HG03442 (cell line): ENCODE data around the gene CAMTA2.

Experiments
- ATAC-seq: cut with Tn5 transposase; IDR thresholded peaks from one replicate; pipeline ENCODE4 v1.9.1; 2021; ENCODE audit warnings: mild to moderate bottlenecking, moderate library complexity; ENCODE audit not compliant: unreplicated experiment

The CAMTA2 gene

GRCh38 chr17:5000237-5000639 lies 12.8 kb upstream of the CAMTA2 start:
- ATAC-seq: no peak

GRCh38 chr17:4999430-5000093 lies 12.1 kb upstream of the CAMTA2 start:
- no peak for ATAC-seq

- ATAC-seq: no peak
Measured at GRCh38 chr17:4998732-4999429, 11.4 kb upstream of the CAMTA2 start.

- ATAC-seq: peak; percentile 2
Measured at GRCh38 chr17:4998027-4998731, 10.7 kb upstream of the CAMTA2 start.

- ATAC-seq: peak; percentile 80
Measured at GRCh38 chr17:4997302-4998026, 10.0 kb upstream of the CAMTA2 start, which contains the start of the genes INCA1 and KIF1C. Gene INCA1, minus strand, starts transcription at chr17:4997522. Its CDS starts 3,085 bp downstream, at chr17:4994437. Gene KIF1C, plus strand, starts transcription at chr17:4997950. Its CDS starts 2,297 bp downstream, at chr17:5000247.

GRCh38 chr17:4994081-4994595 lies 6.7 kb upstream of the CAMTA2 start:
- no peak for ATAC-seq

GRCh38 chr17:4987767-4988567 lies 492 bp upstream of the CAMTA2 start:
- ATAC-seq: no peak

GRCh38 chr17:4986403-4986802 lies 1.1 kb downstream of the CAMTA2 start:
- ATAC-seq: no peak

- ATAC-seq: no peak
Measured at GRCh38 chr17:4982305-4982704, 5.2 kb downstream of the CAMTA2 start.

GRCh38 chr17:4980644-4981216 lies 6.7 kb downstream of the CAMTA2 start:
- ATAC-seq: no peak

- ATAC-seq: no peak
Measured at GRCh38 chr17:4978726-4979125, 8.7 kb downstream of the CAMTA2 start.

- ATAC-seq: no peak
Measured at GRCh38 chr17:4974115-4974670, 13.3 kb downstream of the CAMTA2 start.

GRCh38 chr17:4973256-4974114 lies 14.0 kb downstream of the CAMTA2 start:
- no peak for ATAC-seq

GRCh38 chr17:4972752-4973151 lies 14.7 kb downstream of the CAMTA2 start:
- no peak for ATAC-seq

- ATAC-seq: no peak
Measured at GRCh38 chr17:4972322-4972721, 15.2 kb downstream of the CAMTA2 start.

GRCh38 chr17:4971826-4972225 lies 15.6 kb downstream of the CAMTA2 start:
- ATAC-seq: no peak

GRCh38 chr17:4970273-4970672 lies 17.2 kb downstream of the CAMTA2 start:
- ATAC-seq: no peak

- ATAC-seq: no peak
Measured at GRCh38 chr17:4969551-4970173, 17.8 kb downstream of the CAMTA2 start.
